ENCODE results near the gene HMX3.
A peak's percentile ranks its signal among the peaks of the same experiment; 100 is the strongest.

The HMX3 gene

DNA sequence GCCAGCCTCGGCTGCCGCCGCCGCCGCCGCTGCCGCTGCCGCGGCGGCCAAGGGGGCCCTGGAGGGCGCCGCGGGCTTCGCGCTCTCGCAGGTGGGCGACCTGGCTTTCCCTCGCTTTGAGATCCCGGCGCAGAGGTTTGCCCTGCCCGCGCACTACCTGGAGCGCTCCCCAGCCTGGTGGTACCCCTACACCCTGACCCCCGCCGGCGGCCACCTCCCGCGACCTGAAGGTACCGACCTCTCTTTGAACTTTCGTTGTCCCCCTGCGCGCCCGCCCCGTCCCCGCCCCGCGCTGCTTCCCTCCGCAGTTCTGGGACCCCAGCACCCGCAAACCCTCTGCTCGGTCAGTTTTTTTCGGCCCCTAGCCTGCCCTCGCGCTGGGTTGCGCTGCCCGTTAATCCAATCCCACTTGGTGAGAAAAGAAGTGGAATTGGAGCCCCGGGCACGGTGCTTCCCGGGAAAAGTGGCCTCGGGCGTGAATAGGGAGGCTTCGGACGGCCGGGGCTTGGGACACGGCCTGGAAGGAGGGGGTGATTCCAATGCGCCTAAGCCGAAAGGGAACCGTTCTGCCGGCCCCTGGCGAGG lies 543 bp downstream of the HMX3 start:
- Histone ChIP-seq H3K4me1 (ENCODE audit: insufficient read depth, low read length) (peaks cover 17% of the 10 kb centered on the region), H3K27ac (ENCODE audit: low read length) (no peak overlapping the region), H3K36me3 (ENCODE audit: insufficient read depth, low read depth, low read length) (no peaks in the 10 kb centered on the region), H3K9me3 (ENCODE audit: insufficient read depth, low read depth, low read length) (peaks cover 5% of the 10 kb centered on the region; the same call in 1 of the 2 replicates), H3K9ac (ENCODE audit: low read depth, low read length) (no peak overlapping the region), H3K4me3 (ENCODE audit: low read length) (peak overlapping the region; percentile 53; the same call in 1 of the 2 replicates), H3K27me3 (ENCODE audit: insufficient read depth, low read length) (peaks cover 100% of the 10 kb centered on the region)

DNA sequence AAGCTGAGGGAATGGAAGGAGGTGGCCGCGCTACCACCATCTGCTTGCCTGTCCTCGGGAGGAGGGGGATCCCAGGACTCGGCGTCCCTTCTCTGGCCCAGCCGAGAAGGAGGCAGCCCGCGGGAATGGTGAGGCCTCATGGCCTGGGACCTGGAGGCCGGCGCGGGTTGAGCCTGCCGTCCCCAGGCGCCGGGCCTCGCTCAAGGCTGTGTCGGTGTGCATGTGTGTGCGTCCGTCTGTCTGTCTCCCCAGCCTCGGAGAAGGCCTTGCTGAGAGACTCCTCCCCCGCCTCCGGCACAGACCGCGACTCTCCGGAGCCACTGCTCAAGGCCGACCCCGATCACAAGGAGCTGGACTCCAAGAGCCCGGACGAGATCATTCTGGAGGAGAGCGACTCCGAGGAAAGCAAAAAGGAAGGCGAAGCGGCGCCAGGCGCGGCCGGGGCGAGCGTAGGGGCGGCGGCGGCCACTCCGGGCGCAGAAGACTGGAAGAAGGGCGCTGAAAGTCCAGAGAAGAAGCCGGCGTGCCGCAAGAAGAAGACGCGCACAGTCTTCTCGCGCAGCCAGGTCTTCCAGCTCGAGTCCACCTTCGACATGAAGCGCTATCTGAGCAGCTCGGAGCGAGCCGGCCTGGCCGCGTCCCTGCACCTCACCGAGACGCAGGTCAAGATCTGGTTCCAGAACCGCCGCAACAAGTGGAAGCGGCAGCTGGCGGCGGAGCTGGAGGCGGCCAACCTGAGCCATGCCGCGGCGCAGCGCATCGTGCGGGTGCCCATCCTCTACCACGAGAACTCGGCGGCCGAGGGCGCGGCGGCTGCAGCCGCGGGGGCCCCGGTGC lies 1.3 kb downstream of the HMX3 start:
- H3K36me3 ChIP-seq (ENCODE audit: insufficient read depth, low read depth, low read length) = no peaks in the 10 kb centered on the region
- H3K4me3 ChIP-seq (ENCODE audit: low read length) = peak overlapping the region; percentile 53; the same call in 1 of the 2 replicates
- H3K9ac ChIP-seq (ENCODE audit: low read depth, low read length) = no peak overlapping the region

DNA sequence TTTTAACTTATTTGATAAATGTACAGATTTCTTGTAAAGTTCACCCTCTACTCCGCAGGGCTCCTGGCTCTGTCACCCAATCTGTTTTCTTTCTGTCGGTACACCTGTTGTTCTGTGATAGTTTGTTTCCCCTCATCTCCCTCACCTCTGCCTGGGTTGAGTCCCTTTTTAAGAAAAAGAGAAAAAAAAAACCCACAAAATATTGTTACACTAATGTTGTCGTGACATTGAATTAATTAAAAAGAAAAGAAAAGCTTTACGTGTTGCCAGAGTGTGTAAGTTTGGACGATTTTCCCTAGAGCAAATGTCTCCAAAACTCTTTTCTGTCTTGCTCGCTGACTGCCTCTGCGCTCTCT lies 3.4 kb downstream of the HMX3 start:
- peaks cover 100% of the 10 kb centered on the region for H3K27me3 ChIP-seq (ENCODE audit: insufficient read depth, low read length)

More for the DNA sequence above, 1.3 kb downstream of the HMX3 start:
- Histone ChIP-seq H3K27ac (ENCODE audit: low read length) (no peak overlapping the region), H3K4me1 (ENCODE audit: insufficient read depth, low read length) (peaks cover 17% of the 10 kb centered on the region), H3K27me3 (ENCODE audit: insufficient read depth, low read length) (peaks cover 100% of the 10 kb centered on the region), H3K9me3 (ENCODE audit: insufficient read depth, low read depth, low read length) (peaks cover 9% of the 10 kb centered on the region; the same call in 1 of the 2 replicates)

DNA sequence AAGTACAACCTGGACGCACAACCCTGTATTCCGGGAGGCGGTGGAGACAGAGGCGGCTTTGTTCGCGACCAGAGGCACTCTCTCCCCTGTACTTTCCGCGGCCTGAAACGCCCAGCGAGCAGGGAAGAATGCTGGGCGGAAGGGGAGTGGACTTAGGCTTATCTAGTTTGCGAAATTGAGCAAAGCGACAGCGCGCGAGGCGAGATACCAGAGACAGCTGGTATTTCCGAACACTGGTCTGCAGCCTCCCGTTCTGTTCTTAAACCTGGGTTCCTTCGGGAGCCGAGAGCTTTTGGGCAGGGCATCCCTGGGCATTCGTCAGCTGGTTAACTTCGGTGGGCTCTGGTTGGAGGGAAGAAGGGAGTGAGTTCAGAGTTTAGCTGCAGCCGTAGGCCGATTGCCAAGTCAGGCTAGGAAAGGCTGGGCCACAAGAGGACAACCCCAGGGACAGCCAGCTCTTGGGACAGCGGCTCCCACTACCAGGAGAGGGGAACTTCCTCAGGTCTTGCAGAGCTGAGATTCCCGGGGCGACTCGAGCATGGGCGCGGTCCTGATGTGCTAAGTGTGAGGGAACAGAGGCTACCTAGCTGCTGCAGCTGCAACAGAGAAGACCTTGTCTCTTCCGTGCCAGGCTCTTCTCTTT lies 3.9 kb downstream of the HMX3 start:
- H3K36me3 ChIP-seq (ENCODE audit: insufficient read depth, low read depth, low read length) = no peaks in the 10 kb centered on the region
- peaks cover 4% of the 10 kb centered on the region; the same call in 1 of the 2 replicates for H3K4me1 ChIP-seq (ENCODE audit: insufficient read depth, low read length)
- H3K27ac ChIP-seq (ENCODE audit: low read length) = no peak overlapping the region
- H3K4me3 ChIP-seq (ENCODE audit: low read length) = peak overlapping the region; percentile 38; the same call in 1 of the 2 replicates
- H3K9me3 ChIP-seq (ENCODE audit: insufficient read depth, low read depth, low read length) = peaks cover 6% of the 10 kb centered on the region; the same call in 1 of the 2 replicates
- H3K27me3 ChIP-seq (ENCODE audit: insufficient read depth, low read length) = peaks cover 100% of the 10 kb centered on the region
- H3K9ac ChIP-seq (ENCODE audit: low read depth, low read length) = no peak overlapping the region

More for the DNA sequence above, 3.4 kb downstream of the HMX3 start:
- H3K27ac ChIP-seq (ENCODE audit: low read length) = no peak overlapping the region
- H3K9me3 ChIP-seq (ENCODE audit: insufficient read depth, low read depth, low read length) = peaks cover 6% of the 10 kb centered on the region; the same call in 1 of the 2 replicates
- H3K4me1 ChIP-seq (ENCODE audit: insufficient read depth, low read length) = peaks cover 4% of the 10 kb centered on the region; the same call in 1 of the 2 replicates
- H3K36me3 ChIP-seq (ENCODE audit: insufficient read depth, low read depth, low read length) = no peaks in the 10 kb centered on the region
- H3K4me3 ChIP-seq (ENCODE audit: low read length) = peak overlapping the region; percentile 38; the same call in 1 of the 2 replicates
- no peak overlapping the region for H3K9ac ChIP-seq (ENCODE audit: low read depth, low read length)

DNA sequence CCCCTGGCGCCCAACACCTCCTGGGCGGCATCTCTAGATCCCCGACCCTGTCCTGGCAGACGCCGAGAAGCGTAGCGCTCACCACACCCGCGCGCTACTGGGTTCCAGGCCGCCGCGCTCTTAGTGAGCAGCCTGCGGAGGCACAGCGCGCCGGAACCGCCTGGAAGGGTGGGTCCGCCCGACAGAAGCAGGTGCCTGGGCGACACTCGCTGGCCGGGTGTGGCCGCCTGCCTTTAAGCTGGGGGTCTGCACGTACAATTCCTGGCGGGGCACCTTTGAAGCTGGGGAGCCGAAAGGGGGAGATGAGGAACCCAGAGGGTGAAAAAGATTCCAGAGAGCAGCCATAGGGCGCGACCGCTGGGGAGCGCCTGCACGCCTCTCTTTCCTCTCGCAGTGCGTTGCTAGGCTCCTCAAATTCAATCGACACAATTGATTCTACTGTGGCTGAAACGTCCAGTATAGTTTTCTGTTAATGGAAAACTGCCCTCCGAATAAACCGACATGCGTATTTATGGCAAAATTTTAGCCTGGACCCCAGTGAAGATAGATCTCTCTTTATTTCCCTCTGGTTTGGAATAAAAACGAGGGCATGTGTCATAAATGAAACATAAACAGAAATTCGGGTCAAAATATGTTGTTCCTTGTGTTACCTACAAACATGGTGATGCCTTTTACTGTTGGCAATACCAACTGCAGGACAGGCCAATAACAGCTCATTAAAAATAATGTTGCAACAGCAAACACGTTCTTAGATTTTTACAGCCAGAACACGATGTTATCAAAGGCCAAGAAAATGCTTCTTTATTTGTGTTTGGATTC lies 4.6 kb downstream of the HMX3 start:
- Histone ChIP-seq H3K4me3 (ENCODE audit: low read length) (peak overlapping the region; percentile 38; the same call in 1 of the 2 replicates), H3K4me1 (ENCODE audit: insufficient read depth, low read length) (peaks cover 4% of the 10 kb centered on the region; the same call in 1 of the 2 replicates), H3K9me3 (ENCODE audit: insufficient read depth, low read depth, low read length) (peaks cover 6% of the 10 kb centered on the region; the same call in 1 of the 2 replicates), H3K27ac (ENCODE audit: low read length) (no peak overlapping the region), H3K36me3 (ENCODE audit: insufficient read depth, low read depth, low read length) (no peaks in the 10 kb centered on the region), H3K27me3 (ENCODE audit: insufficient read depth, low read length) (peaks cover 100% of the 10 kb centered on the region), H3K9ac (ENCODE audit: low read depth, low read length) (no peak overlapping the region)

DNA sequence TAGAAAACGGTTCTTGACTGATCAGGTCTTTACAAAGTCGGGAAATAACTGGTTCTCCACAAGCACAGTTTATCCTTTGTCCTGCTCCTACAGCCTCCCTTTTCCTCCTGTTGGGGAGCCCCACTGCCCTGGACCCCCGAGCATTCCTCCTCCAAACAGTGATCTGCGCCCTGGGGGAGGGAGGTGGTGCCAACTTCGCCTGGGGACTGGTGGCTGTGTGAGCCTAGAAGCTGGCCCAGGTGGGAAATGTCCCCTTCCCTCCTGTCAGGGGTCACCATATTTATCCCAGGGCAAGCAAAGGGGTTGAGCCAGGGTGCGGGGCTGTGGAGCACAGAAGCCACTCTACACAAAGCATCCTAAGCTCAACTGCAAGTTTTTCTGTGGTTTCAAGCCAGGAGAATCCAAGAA lies 5.2 kb downstream of the HMX3 start:
- H3K27ac ChIP-seq (ENCODE audit: low read length) = no peak overlapping the region
- H3K4me1 ChIP-seq (ENCODE audit: insufficient read depth, low read length) = peaks cover 6% of the 10 kb centered on the region; the same call in 1 of the 2 replicates
- no peak overlapping the region for H3K4me3 ChIP-seq (ENCODE audit: low read length)
- peaks cover 100% of the 10 kb centered on the region for H3K27me3 ChIP-seq (ENCODE audit: insufficient read depth, low read length)
- no peaks in the 10 kb centered on the region for H3K36me3 ChIP-seq (ENCODE audit: insufficient read depth, low read depth, low read length)
- no peak overlapping the region for H3K9ac ChIP-seq (ENCODE audit: low read depth, low read length)
- H3K9me3 ChIP-seq (ENCODE audit: insufficient read depth, low read depth, low read length) = peaks cover 9% of the 10 kb centered on the region; the same call in 1 of the 2 replicates

DNA sequence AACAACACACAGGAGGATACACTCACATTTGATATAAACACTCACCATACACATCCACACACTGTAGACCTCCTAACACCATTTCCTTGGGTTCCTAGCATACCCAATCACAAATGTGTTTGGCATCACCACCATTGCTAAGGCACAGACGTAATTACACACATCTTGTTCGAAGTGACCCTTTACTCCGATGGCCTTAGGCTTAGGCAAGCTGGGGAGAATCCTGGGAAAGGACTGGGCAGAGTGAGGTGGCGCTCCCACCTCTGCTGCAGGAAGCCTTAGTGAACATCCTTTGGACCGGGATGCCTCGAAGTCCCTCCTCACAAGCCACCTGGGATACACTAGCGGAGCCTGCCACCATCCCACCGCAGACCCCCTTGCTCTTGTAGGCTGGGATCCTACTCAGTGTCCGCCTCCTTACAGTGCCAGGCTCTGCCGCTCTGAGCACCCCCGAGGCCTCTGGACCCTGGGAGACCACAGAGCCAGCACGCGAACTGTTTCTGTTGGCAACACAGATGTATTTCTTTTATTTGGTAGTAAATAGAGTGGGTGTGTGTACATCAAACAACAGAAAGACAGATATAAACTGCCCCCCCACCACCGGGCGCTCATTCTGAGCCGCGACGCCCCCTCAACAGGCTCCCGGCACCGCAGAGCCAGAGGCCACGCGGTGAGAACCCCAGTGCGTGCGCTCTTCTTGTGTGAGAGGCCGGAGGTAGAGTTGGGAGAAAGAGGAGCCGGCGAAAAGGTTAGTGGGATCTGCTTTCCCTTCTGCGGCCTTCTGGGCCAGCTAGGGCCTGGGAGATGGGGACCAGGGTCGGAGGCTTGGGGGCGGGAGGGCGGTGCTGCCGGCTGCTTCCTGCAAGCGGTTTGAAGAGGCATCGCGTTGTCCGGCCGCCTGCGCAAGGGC lies 6.3 kb downstream of the HMX3 start:
- Histone ChIP-seq H3K9me3 (ENCODE audit: insufficient read depth, low read depth, low read length) (peaks cover 9% of the 10 kb centered on the region; the same call in 1 of the 2 replicates), H3K4me3 (ENCODE audit: low read length) (no peak overlapping the region; the same call in 1 of the 2 replicates), H3K4me1 (ENCODE audit: insufficient read depth, low read length) (peaks cover 6% of the 10 kb centered on the region; the same call in 1 of the 2 replicates), H3K36me3 (ENCODE audit: insufficient read depth, low read depth, low read length) (no peaks in the 10 kb centered on the region), H3K27ac (ENCODE audit: low read length) (no peak overlapping the region), H3K27me3 (ENCODE audit: insufficient read depth, low read length) (peaks cover 100% of the 10 kb centered on the region), H3K9ac (ENCODE audit: low read depth, low read length) (no peak overlapping the region)

DNA sequence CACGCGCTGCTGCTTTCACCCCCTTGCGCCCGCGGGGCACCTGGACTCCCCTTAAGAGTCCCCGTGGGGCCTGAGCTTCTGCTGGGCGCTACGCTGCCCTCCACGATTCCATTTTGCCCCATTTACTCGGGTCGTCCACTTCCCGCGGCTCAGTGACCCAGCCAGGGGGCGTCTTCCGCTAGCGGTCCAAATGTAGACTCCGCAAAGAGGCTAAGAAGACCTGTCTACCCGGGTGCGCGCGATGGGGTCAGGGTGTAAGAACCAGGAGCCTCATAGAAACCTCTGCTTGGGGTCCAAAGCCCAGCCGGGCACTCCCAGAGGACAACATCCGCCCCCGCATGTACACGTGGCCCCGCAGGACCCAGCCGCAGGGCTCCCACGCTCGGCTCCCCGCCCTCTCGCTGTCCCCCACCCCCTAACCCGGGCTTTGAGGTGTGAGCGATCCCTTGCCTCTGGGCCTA lies 7.0 kb downstream of the HMX3 start:
- no peak overlapping the region for H3K27ac ChIP-seq (ENCODE audit: low read length)
- H3K9me3 ChIP-seq (ENCODE audit: insufficient read depth, low read depth, low read length) = peaks cover 9% of the 10 kb centered on the region; the same call in 1 of the 2 replicates
- no peak overlapping the region; the same call in 1 of the 2 replicates for H3K4me3 ChIP-seq (ENCODE audit: low read length)
- H3K4me1 ChIP-seq (ENCODE audit: insufficient read depth, low read length) = peaks cover 6% of the 10 kb centered on the region; the same call in 1 of the 2 replicates
- no peak overlapping the region for H3K9ac ChIP-seq (ENCODE audit: low read depth, low read length)
- H3K36me3 ChIP-seq (ENCODE audit: insufficient read depth, low read depth, low read length) = no peaks in the 10 kb centered on the region
- H3K27me3 ChIP-seq (ENCODE audit: insufficient read depth, low read length) = peaks cover 100% of the 10 kb centered on the region

DNA sequence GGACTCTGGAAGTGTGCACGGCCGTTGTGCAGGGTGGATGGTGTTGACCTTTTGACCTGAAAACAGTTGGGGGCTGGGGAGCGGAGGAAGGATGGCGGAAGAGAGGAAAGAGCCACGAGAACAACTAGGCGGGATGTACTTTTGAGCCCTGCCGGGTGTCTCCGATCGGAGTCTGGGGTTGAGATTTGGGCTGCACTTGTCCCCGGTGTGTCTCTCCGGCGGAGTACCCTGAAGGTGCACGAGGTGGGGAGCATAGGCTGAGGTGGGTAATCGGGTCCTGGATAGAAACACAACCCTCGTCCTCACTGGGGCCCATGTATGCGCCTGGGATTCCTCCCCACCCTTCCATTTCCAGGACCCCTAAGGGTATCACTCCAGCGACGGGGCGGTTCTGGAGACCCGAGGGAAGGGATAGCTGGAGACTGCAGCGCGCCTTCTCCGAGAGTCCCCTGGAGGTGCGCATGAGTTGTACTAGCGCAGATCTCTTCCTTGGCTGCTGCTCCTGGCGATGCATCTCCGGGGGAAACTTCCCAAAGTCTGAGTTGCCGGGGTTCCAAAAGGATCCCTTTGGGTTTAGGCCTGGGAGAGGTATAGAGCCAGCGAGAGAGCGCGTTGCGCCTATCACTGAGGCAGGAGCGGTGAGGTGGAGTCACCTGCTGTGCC lies 7.5 kb downstream of the HMX3 start:
- H3K4me3 ChIP-seq (ENCODE audit: low read length) = peak overlapping the region; percentile 47; the same call in 1 of the 2 replicates
- H3K27ac ChIP-seq (ENCODE audit: low read length) = no peak overlapping the region
- 0 out of 2 replicates have a peak, but pooled peaks cover 2% of the 10 kb centered on the region for H3K4me1 ChIP-seq (ENCODE audit: insufficient read depth, low read length)
- H3K9ac ChIP-seq (ENCODE audit: low read depth, low read length) = no peak overlapping the region
- peaks cover 100% of the 10 kb centered on the region for H3K27me3 ChIP-seq (ENCODE audit: insufficient read depth, low read length)
- no peaks in the 10 kb centered on the region for H3K36me3 ChIP-seq (ENCODE audit: insufficient read depth, low read depth, low read length)
- peaks cover 9% of the 10 kb centered on the region; the same call in 1 of the 2 replicates for H3K9me3 ChIP-seq (ENCODE audit: insufficient read depth, low read depth, low read length)

DNA sequence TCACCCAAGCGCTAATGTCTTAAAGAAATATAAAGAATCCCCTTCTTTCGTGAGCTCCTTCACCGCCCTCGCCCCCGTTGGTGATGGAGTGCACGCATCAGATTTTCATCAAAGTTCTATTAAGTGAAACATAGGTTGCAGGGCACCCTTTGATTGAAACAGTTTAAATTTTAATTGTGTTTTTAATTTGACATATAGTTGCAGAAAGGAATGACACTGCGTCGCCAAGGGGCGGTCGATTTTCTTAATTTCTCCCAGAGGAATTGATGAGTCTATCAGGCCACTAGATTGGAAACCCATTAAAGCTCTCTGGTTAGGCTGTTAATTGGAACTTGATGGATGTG lies 8.0 kb downstream of the HMX3 start:
- Histone ChIP-seq H3K9me3 (ENCODE audit: insufficient read depth, low read depth, low read length) (peaks cover 9% of the 10 kb centered on the region; the same call in 1 of the 2 replicates), H3K4me3 (ENCODE audit: low read length) (no peak overlapping the region), H3K4me1 (ENCODE audit: insufficient read depth, low read length) (peaks cover 3% of the 10 kb centered on the region; the same call in 1 of the 2 replicates), H3K36me3 (ENCODE audit: insufficient read depth, low read depth, low read length) (no peaks in the 10 kb centered on the region), H3K27me3 (ENCODE audit: insufficient read depth, low read length) (peaks cover 100% of the 10 kb centered on the region), H3K9ac (ENCODE audit: low read depth, low read length) (no peak overlapping the region), H3K27ac (ENCODE audit: low read length) (no peak overlapping the region)
